CD4-positive, alpha-beta T cell treated with Interleukin-1 beta for 1 hour (primary cell): ENCODE results near the gene BAHD1.

Experiments used
- DNase-seq, 2 donors: peaks; one replicate each; pipeline ENCODE4 v3.0.0-alpha.2; 2020 to 2022

BAHD1 gene

GRCh38 chr15:40440743-40441564 lies at the start of gene BAHD1:
Gene BAHD1, plus strand, starts transcription at chr15:40440953. Its CDS starts 17,512 bp downstream, at chr15:40458465.
- DNase-seq = peak; percentile 95 to 96

GRCh38 chr15:40392986-40393948 lies 47.5 kb upstream of the BAHD1 start:
- no peak for DNase-seq

GRCh38 chr15:40397688-40398412 lies 42.9 kb upstream of the BAHD1 start:
- DNase-seq = no peak

- DNase-seq = peak in 1 of 2 donors; percentile 47
Observed at GRCh38 chr15:40398413-40398873, 42.3 kb upstream of the BAHD1 start.

- no peak for DNase-seq
Observed at GRCh38 chr15:40399370-40399769, 41.4 kb upstream of the BAHD1 start.

- DNase-seq = peak; percentile 87 to 88
Observed at GRCh38 chr15:40405501-40406381, 35.0 kb upstream of the BAHD1 start, which contains the start of gene IVD. Gene IVD, plus strand, starts transcription at chr15:40405795. Its CDS starts 33 bp downstream, at chr15:40405828.

GRCh38 chr15:40407330-40407990 lies 33.3 kb upstream of the BAHD1 start:
- DNase-seq = no peak

- no peak for DNase-seq
Observed at GRCh38 chr15:40409366-40409765, 31.4 kb upstream of the BAHD1 start.

GRCh38 chr15:40410476-40410875 lies 30.3 kb upstream of the BAHD1 start:
- DNase-seq = no peak

- DNase-seq = no peak
Observed at GRCh38 chr15:40412095-40412759, 28.5 kb upstream of the BAHD1 start.

- no peak for DNase-seq
Observed at GRCh38 chr15:40413036-40413435, 27.7 kb upstream of the BAHD1 start.

GRCh38 chr15:40414816-40415215 lies 25.9 kb upstream of the BAHD1 start:
- no peak for DNase-seq

- no peak for DNase-seq
Observed at GRCh38 chr15:40415226-40415625, 25.5 kb upstream of the BAHD1 start.

GRCh38 chr15:40416056-40416455 lies 24.7 kb upstream of the BAHD1 start:
- DNase-seq = no peak

- DNase-seq = no peak
Observed at GRCh38 chr15:40418126-40418525, 22.6 kb upstream of the BAHD1 start.

GRCh38 chr15:40420071-40420713 lies 20.6 kb upstream of the BAHD1 start:
- DNase-seq = no peak

GRCh38 chr15:40420793-40421192 lies 20.0 kb upstream of the BAHD1 start:
- DNase-seq = no peak

- DNase-seq = peak; percentile 77 to 80
Observed at GRCh38 chr15:40421246-40422157, 19.3 kb upstream of the BAHD1 start.
